ENCODE measurements around the gene NFKBIE.

GRCh38 chr6:44221291-44221960 is 43.9 kb downstream of the NFKBIE start:
- no peak for TF ChIP-seq POLR2A (IDR thresholded peaks at IDR 0.05)
- TF ChIP-seq CTCF (IDR thresholded peaks at IDR 0.05) = peak; percentile 76 to 90 (median 86)

All from right lobe of liver (tissue), 4 donors.